HepG2 (cell line): ENCODE results near the gene ACOT8. TPM values are rescaled to one million over a fixed set of nuclear protein-coding genes. Genes with fewer than 3 reads are reported as not detected.

Experiments used
- CTCF ChIP-seq: sonication (generic); formaldehyde crosslinking; IDR thresholded peaks from 2 replicates; pipeline ENCODE4 v1.5.0; 2020; ENCODE audit warnings: mild to moderate bottlenecking, missing genetic modification reagents, moderate library complexity
- FOXA3 ChIP-seq: IDR thresholded peaks from 2 replicates; pipeline ENCODE4 v1.6.1; 2016; ENCODE audit warnings: missing genetic modification reagents, missing compliant biosample characterization
- IRF9 ChIP-seq: sonication (generic); formaldehyde crosslinking; IDR thresholded peaks from 2 replicates; pipeline ENCODE4 v1.8.0; 2022; ENCODE audit warnings: missing genetic modification reagents, mild to moderate bottlenecking, borderline replicate concordance
- MED1 ChIP-seq: sonication (generic); formaldehyde crosslinking; IDR thresholded peaks from 2 replicates; pipeline ENCODE4 v1.4.0; 2020; ENCODE audit warnings: missing genetic modification reagents
- REPIN1 ChIP-seq: sonication (generic); formaldehyde crosslinking; IDR thresholded peaks from 2 replicates; pipeline ENCODE4 v1.8.0; 2022; ENCODE audit warnings: missing genetic modification reagents, low read depth, mild to moderate bottlenecking, borderline replicate concordance
- SKIL ChIP-seq: sonication (generic); formaldehyde crosslinking; IDR thresholded peaks from 2 replicates; pipeline ENCODE4 v1.8.0; 2022; ENCODE audit warnings: missing genetic modification reagents, mild to moderate bottlenecking, moderate library complexity, borderline replicate concordance
- SRF ChIP-seq: IDR thresholded peaks from 2 replicates; pipeline ENCODE4 v1.6.1; 2011; ENCODE audit warnings: mild to moderate bottlenecking, low read depth, low read length, moderate library complexity
- XBP1 ChIP-seq: sonication (generic); formaldehyde crosslinking; IDR thresholded peaks from 2 replicates; pipeline ENCODE4 v1.5.0; 2020; ENCODE audit warnings: missing genetic modification reagents
- ZC3H4 ChIP-seq: sonication (generic); formaldehyde crosslinking; IDR thresholded peaks from 2 replicates; pipeline ENCODE4 v1.4.0; 2020; ENCODE audit warnings: missing genetic modification reagents, borderline replicate concordance
- ZNF318 ChIP-seq: sonication (generic); formaldehyde crosslinking; IDR thresholded peaks from 2 replicates; pipeline ENCODE4 v1.4.0; 2020; ENCODE audit warnings: mild to moderate bottlenecking, missing genetic modification reagents
- ZNF331 ChIP-seq: sonication (generic); formaldehyde crosslinking; IDR thresholded peaks from 2 replicates; pipeline ENCODE4 v1.4.0; 2020; ENCODE audit warnings: missing genetic modification reagents
- ZNF337 ChIP-seq: sonication (generic); formaldehyde crosslinking; IDR thresholded peaks from 2 replicates; pipeline ENCODE4 v1.5.1; 2020; ENCODE audit warnings: missing genetic modification reagents, low read depth, mild to moderate bottlenecking, borderline replicate concordance
- ZNF562 ChIP-seq: sonication (generic); formaldehyde crosslinking; IDR thresholded peaks from 2 replicates; pipeline ENCODE4 v1.8.0; 2022; ENCODE audit warnings: missing genetic modification reagents, borderline replicate concordance
- ZNF7 ChIP-seq: IDR thresholded peaks from 2 replicates; pipeline ENCODE4 v1.6.1; 2016; ENCODE audit warnings: missing biosample characterization, missing genetic modification reagents
- ZNF703 ChIP-seq: sonication (generic); formaldehyde crosslinking; IDR thresholded peaks from 2 replicates; pipeline ENCODE4 v1.5.1; 2020; ENCODE audit warnings: missing genetic modification reagents, mild to moderate bottlenecking, moderate library complexity, borderline replicate concordance
- polyA plus RNA-seq, 8 experiments: library from polyadenylated mRNA; depleted of rRNA in 3 of 8; stranded (reverse) in 7 of 8; unstranded in 1 of 8; fragments of >200 nt; fragmentation: Illumina TruSeq in 4 of 8; extraction: Trizol in 4 of 8; gene quantifications; 2 replicates each; pipeline versions ENCODE4 v1.2.1 to v1.2.3, GENCODE V29; 2011 to 2016; ENCODE audit warnings: low read depth in 4 of 8, missing spikeins in 1 of 8, mixed read lengths in 1 of 8; ENCODE audit not compliant: insufficient read depth in 1 of 8
- total RNA-seq, 5 experiments: library from RNA; depleted of rRNA; stranded (reverse); fragments of >200 nt; fragmentation: Illumina TruSeq; extraction: Trizol; gene quantifications; 2 replicates each; pipeline ENCODE4 v1.2.3, GENCODE V29; 2016; ENCODE audit warnings: low read depth in 1 of 5

ACOT8 gene
- total and polyA plus RNA-seq, 2 of the 13 experiments (the other 11 are each of a cell fraction or from before 2014, with no cell fraction given), result 31.4 to 45.5 TPM

- TF ChIP-seq ZNF7 (CRISPR knock-in tag) (no peak), ZNF562 (CRISPR knock-in tag) (no peak), ZNF337 (no peak), ZC3H4 (CRISPR knock-in tag) (no peak), SRF (no peak), MED1 (CRISPR knock-in tag) (no peak), REPIN1 (CRISPR knock-in tag) (no peak), SKIL (no peak), ZNF331 (CRISPR knock-in tag) (no peak), FOXA3 (CRISPR knock-in tag) (no peak), ZNF703 (CRISPR knock-in tag) (no peak), IRF9 (CRISPR knock-in tag) (no peak), ZNF318 (no peak), XBP1 (CRISPR knock-in tag) (no peak), CTCF (no peak)
Observed at GRCh38 chr20:45827030-45827652, 30.1 kb downstream of the ACOT8 start, which contains the start of gene TNNC2 (continued).
